Neural progenitor cell (in vitro differentiated cells): ENCODE measurements around the gene DNPH1. TPM values are rescaled to one million over a fixed set of nuclear protein-coding genes. Genes with fewer than 3 reads are reported as not detected.

Experiments
- DNase-seq: peaks from one replicate; pipeline ENCODE4 v3.0.0-alpha.2; 2016; ENCODE audit warnings: low spot score
- H2AFZ ChIP-seq: fragments of 200-600 bp; sonication (generic); replicated peaks from 2 replicates; pipeline ENCODE4 v1.6.1; 2016; ENCODE audit warnings: antibody characterized with exemption
- H3F3A ChIP-seq: fragments of 200-600 bp; sonication (generic); 2 replicates; pipeline ENCODE4 v1.6.1; 2016; ENCODE audit warnings: antibody characterized with exemption, low read depth
- H3K27ac ChIP-seq: fragments of 200-600 bp; sonication (generic); 2 replicates; pipeline ENCODE4 v1.5.1; 2016; ENCODE audit warnings: mild to moderate bottlenecking
- H3K27me3 ChIP-seq: fragments of 200-600 bp; sonication (generic); 2 replicates; pipeline ENCODE4 v1.6.1; 2016; ENCODE audit warnings: mild to moderate bottlenecking, moderate library complexity
- H3K36me3 ChIP-seq: fragments of 200-600 bp; sonication (generic); 2 replicates; pipeline ENCODE4 v1.5.1; 2016
- H3K4me1 ChIP-seq: fragments of 200-600 bp; sonication (generic); 2 replicates; pipeline ENCODE4 v1.6.1; 2016; ENCODE audit warnings: mixed run types
- H3K4me2 ChIP-seq: fragments of 200-600 bp; sonication (generic); 2 replicates; pipeline ENCODE4 v1.6.1; 2016
- H3K4me3 ChIP-seq: fragments of 200-600 bp; sonication (generic); 2 replicates; pipeline ENCODE4 v1.5.1; 2016
- H3K79me2 ChIP-seq: fragments of 200-600 bp; sonication (generic); 2 replicates; pipeline ENCODE4 v1.6.1; 2016; ENCODE audit warnings: low read depth
- H3K9ac ChIP-seq: fragments of 200-600 bp; sonication (generic); 2 replicates; pipeline ENCODE4 v1.6.1; 2016
- H3K9me3 ChIP-seq: fragments of 200-600 bp; sonication (generic); 2 replicates; pipeline ENCODE4 v1.5.1; 2016; ENCODE audit warnings: low read depth
- H4K20me1 ChIP-seq: fragments of 200-600 bp; sonication (generic); 2 replicates; pipeline ENCODE4 v1.6.1; 2016; ENCODE audit warnings: low read depth
- H3K27ac Mint-ChIP-seq: 3 replicates; pipeline ENCODE4 v1.8.0; 2021; ENCODE audit warnings: mixed read lengths
- H3K27me3 Mint-ChIP-seq: 2 replicates; pipeline ENCODE4 v1.8.0; 2022; ENCODE audit warnings: low read depth, mild to moderate bottlenecking, inconsistent platforms, moderate library complexity, mixed read lengths; ENCODE audit not compliant: insufficient read depth
- H3K36me3 Mint-ChIP-seq: 3 replicates; pipeline ENCODE4 v1.8.0; 2021; ENCODE audit warnings: mixed read lengths
- H3K4me1 Mint-ChIP-seq: 3 replicates; pipeline ENCODE4 v1.8.0; 2021; ENCODE audit warnings: mixed read lengths
- H3K4me3 Mint-ChIP-seq: 3 replicates; pipeline ENCODE4 v1.8.0; 2021; ENCODE audit warnings: mild to moderate bottlenecking, moderate library complexity, mixed read lengths
- H3K9me3 Mint-ChIP-seq: 3 replicates; pipeline ENCODE4 v1.8.0; 2020; ENCODE audit warnings: mixed read lengths
- EZH2 ChIP-seq: fragments of 200-600 bp; sonication (generic); IDR thresholded peaks from 2 replicates; pipeline ENCODE4 v1.6.1; 2017; ENCODE audit warnings: antibody characterized with exemption, mild to moderate bottlenecking, moderate library complexity
- EZH2phosphoT487 ChIP-seq: fragments of 200-600 bp; sonication (generic); IDR thresholded peaks from 2 replicates; pipeline ENCODE4 v1.6.1; 2017; ENCODE audit warnings: antibody characterized with exemption
- total RNA-seq: library from RNA; depleted of rRNA; stranded (reverse); fragments of >200 nt; gene quantifications from 2 replicates; pipeline ENCODE4 v1.2.3, GENCODE V29; 2015; ENCODE audit warnings: low replicate concordance
- TF ChIP-seq, protein P1 (sequence below): fragments of 200-600 bp; sonication (generic); IDR thresholded peaks from 2 replicates; pipeline ENCODE4 v1.5.1; 2017; ENCODE audit warnings: antibody characterized with exemption, mild to moderate bottlenecking

The DNPH1 gene
- total RNA-seq, 1 donor from 2014 or later: 25.2 TPM

DNA sequence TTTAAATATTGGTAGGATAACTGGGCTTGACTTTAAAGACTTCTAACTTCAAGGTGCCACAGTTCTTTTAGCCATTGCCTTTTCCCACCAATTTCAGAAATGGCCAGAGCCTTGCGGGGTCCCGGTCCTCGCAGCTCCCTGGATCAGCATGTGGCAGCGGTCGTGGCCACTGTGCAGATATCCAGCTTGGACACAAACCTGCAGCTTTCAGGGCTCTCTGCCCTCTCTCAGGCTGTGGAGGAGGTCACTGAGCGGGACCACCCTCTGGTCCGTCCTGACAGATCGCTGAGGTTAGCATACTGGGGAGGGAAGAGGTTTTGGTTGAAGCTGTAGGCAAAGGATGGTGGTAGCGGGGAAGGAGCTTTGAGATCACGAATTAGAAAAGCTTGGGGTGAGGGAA is 40.9 kb downstream of the DNPH1 start:
- Histone ChIP-seq H3K36me3 (peaks cover 3% of the 10 kb centered on the region), H3F3A (peaks cover under 1% of the 10 kb centered on the region), H3K27me3 (no peaks in the 10 kb centered on the region), H4K20me1 (no peaks in the 10 kb centered on the region), H3K4me2 (no peak overlapping the region), H3K79me2 (no peaks in the 10 kb centered on the region), H3K4me3 (no peak overlapping the region), H3K9ac (no peak overlapping the region), H3K27ac (no peak overlapping the region), H3K4me1 (no peaks in the 10 kb centered on the region), H3K9me3 (no peaks in the 10 kb centered on the region), H2AFZ (no peak overlapping the region)
- DNase-seq: no peak
- Mint-ChIP-seq H3K4me1 (peaks cover under 1% of the 10 kb centered on the region), H3K36me3 (peaks cover 19% of the 10 kb centered on the region), H3K9me3 (no peaks in the 10 kb centered on the region), H3K27ac (no peak overlapping the region), H3K4me3 (no peak overlapping the region), H3K27me3 (peaks cover 5% of the 10 kb centered on the region)
- TF ChIP-seq EZH2phosphoT487 (no peak), EZH2 (no peak)
- TF ChIP-seq, protein P1, sequence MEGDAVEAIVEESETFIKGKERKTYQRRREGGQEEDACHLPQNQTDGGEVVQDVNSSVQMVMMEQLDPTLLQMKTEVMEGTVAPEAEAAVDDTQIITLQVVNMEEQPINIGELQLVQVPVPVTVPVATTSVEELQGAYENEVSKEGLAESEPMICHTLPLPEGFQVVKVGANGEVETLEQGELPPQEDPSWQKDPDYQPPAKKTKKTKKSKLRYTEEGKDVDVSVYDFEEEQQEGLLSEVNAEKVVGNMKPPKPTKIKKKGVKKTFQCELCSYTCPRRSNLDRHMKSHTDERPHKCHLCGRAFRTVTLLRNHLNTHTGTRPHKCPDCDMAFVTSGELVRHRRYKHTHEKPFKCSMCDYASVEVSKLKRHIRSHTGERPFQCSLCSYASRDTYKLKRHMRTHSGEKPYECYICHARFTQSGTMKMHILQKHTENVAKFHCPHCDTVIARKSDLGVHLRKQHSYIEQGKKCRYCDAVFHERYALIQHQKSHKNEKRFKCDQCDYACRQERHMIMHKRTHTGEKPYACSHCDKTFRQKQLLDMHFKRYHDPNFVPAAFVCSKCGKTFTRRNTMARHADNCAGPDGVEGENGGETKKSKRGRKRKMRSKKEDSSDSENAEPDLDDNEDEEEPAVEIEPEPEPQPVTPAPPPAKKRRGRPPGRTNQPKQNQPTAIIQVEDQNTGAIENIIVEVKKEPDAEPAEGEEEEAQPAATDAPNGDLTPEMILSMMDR: no peak

DNA sequence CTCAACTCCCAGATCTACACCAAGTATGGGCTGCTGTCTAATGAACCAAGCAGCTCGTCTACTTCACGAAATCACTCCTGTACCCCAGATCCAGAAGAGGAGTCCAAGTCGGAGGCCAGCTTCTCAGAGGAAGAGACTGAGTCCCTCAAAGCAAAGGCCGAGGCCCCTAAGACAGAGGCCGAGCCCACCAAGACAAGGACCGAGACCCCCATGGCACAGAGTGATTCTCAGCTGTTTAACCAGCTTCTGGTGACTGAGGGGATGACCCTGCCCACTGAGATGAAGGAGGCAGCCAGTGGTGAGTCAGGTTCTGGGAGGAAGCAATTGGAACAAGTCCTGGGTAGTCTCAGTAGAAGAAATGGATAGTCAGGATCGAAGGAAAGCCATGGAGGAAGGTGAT is 41.5 kb downstream of the DNPH1 start:
- H3K36me3 ChIP-seq: peaks cover 3% of the 10 kb centered on the region
- no peak for DNase-seq
- no peak overlapping the region for H2AFZ ChIP-seq

DNA sequence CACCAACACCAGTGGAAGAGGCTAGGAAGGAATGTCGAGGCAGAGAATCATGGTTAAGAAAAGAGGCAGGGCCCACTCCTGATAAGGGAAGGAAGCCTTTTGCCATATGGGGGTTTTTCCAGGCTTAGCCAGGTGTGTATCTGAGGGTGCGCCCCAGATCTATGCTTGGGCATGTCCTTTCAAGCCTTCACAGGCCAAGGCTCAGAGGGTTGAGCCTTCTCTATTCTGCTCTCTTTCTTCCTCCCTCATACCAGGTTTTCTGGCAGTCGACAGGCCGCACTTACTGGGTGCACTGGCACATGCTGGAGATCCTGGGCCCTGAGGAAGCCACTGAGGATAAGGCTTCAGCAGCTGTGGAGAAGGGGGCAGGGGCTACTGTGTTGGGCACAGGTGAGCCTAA is 42.6 kb downstream of the DNPH1 start:
- H3K4me3 ChIP-seq: no peak overlapping the region
- no peak overlapping the region for H3K27ac ChIP-seq
- H3K27me3 Mint-ChIP-seq: peaks cover 4% of the 10 kb centered on the region
- TF ChIP-seq EZH2phosphoT487 (no peak), EZH2 (no peak)
- TF ChIP-seq, protein P1: no peak
- no peak overlapping the region for H3K27ac Mint-ChIP-seq
- H3K4me1 Mint-ChIP-seq: peaks cover 12% of the 10 kb centered on the region
- H3K27me3 ChIP-seq: no peaks in the 10 kb centered on the region
- no peak for DNase-seq
- H3K9me3 Mint-ChIP-seq: no peaks in the 10 kb centered on the region
- no peaks in the 10 kb centered on the region for H4K20me1 ChIP-seq
- no peak overlapping the region for H2AFZ ChIP-seq
- no peak overlapping the region for H3K9ac ChIP-seq
- H3K36me3 ChIP-seq: peaks cover 3% of the 10 kb centered on the region
- no peaks in the 10 kb centered on the region for H3K4me1 ChIP-seq
- H3K79me2 ChIP-seq: no peaks in the 10 kb centered on the region
- H3K4me3 Mint-ChIP-seq: no peak overlapping the region
- H3K36me3 Mint-ChIP-seq: peaks cover 16% of the 10 kb centered on the region
- H3K9me3 ChIP-seq: no peaks in the 10 kb centered on the region
- peaks cover 16% of the 10 kb centered on the region for H3F3A ChIP-seq
- H3K4me2 ChIP-seq: no peak overlapping the region

More for the DNA sequence above, 41.5 kb downstream of the DNPH1 start:
- Histone ChIP-seq H3K79me2 (no peaks in the 10 kb centered on the region), H3K27ac (no peak overlapping the region), H4K20me1 (no peaks in the 10 kb centered on the region), H3F3A (peaks cover 6% of the 10 kb centered on the region), H3K9me3 (no peaks in the 10 kb centered on the region), H3K9ac (no peak overlapping the region), H3K4me2 (no peak overlapping the region), H3K4me3 (no peak overlapping the region), H3K27me3 (no peaks in the 10 kb centered on the region), H3K4me1 (no peaks in the 10 kb centered on the region)
- H3K27ac Mint-ChIP-seq: no peak overlapping the region
- H3K4me1 Mint-ChIP-seq: peaks cover 6% of the 10 kb centered on the region
- peaks cover 4% of the 10 kb centered on the region for H3K27me3 Mint-ChIP-seq
- peaks cover 19% of the 10 kb centered on the region for H3K36me3 Mint-ChIP-seq
- H3K4me3 Mint-ChIP-seq: no peak overlapping the region
- no peaks in the 10 kb centered on the region for H3K9me3 Mint-ChIP-seq
- TF ChIP-seq EZH2 (no peak), EZH2phosphoT487 (no peak)
- TF ChIP-seq, protein P1: no peak
